ENCODE results near the gene PLPP7.
"Not testable (repeated sequence)": the region's sequence is repeated elsewhere in the genome, so short reads cannot be mapped to it uniquely, and the experiment has no call there.

PLPP7 gene

GRCh38 chr9:131289301-131290035, at the start of gene PLPP7:
TSS of gene PLPP7 (plus strand) at chr9:131289723. CDS start at chr9:131289998, 275 bp downstream.
- FAIRE-seq: no peak

- no peak for FAIRE-seq
Measured at GRCh38 chr9:131240047-131240921, 49.2 kb upstream of the PLPP7 start.

- not testable (repeated sequence) for FAIRE-seq
Measured at GRCh38 chr9:131244331-131244730, 45.2 kb upstream of the PLPP7 start.

GRCh38 chr9:131246618-131247017, 42.9 kb upstream of the PLPP7 start:
- FAIRE-seq: no peak

GRCh38 chr9:131252120-131252519, 37.4 kb upstream of the PLPP7 start:
- FAIRE-seq: no peak

- no peak for FAIRE-seq
Measured at GRCh38 chr9:131253891-131254491, 35.5 kb upstream of the PLPP7 start.

GRCh38 chr9:131254626-131255025, 34.9 kb upstream of the PLPP7 start:
- FAIRE-seq: no peak

- no peak for FAIRE-seq
Measured at GRCh38 chr9:131255676-131256197, 33.8 kb upstream of the PLPP7 start.

- no peak for FAIRE-seq
Measured at GRCh38 chr9:131257266-131258025, 32.1 kb upstream of the PLPP7 start.

GRCh38 chr9:131258186-131258585, 31.3 kb upstream of the PLPP7 start:
- no peak for FAIRE-seq

- FAIRE-seq: no peak
Measured at GRCh38 chr9:131258698-131259431, 30.7 kb upstream of the PLPP7 start.

GRCh38 chr9:131259432-131259898, 30.1 kb upstream of the PLPP7 start:
- no peak for FAIRE-seq

- FAIRE-seq: no peak
Measured at GRCh38 chr9:131259916-131260597, 29.5 kb upstream of the PLPP7 start.

GRCh38 chr9:131260751-131261452, 28.6 kb upstream of the PLPP7 start:
- no peak for FAIRE-seq

GRCh38 chr9:131262327-131263032, 27.0 kb upstream of the PLPP7 start:
- no peak for FAIRE-seq

- not testable (repeated sequence) for FAIRE-seq
Measured at GRCh38 chr9:131263033-131263343, 26.5 kb upstream of the PLPP7 start.

- FAIRE-seq: no peak
Measured at GRCh38 chr9:131263701-131264100, 25.8 kb upstream of the PLPP7 start.

GRCh38 chr9:131264231-131264630, 25.3 kb upstream of the PLPP7 start:
- no peak for FAIRE-seq

Data from colon (tissue), 2 donors.